LNCAP (cell line): ENCODE results near the gene TNFAIP8.

Experiments used
- TF ChIP-seq, protein P1 (sequence below): fragments of 450-650 bp; IDR thresholded peaks from 2 replicates; pipeline ENCODE4 v1.5.1; 2017; ENCODE audit warnings: mild to moderate bottlenecking

The TNFAIP8 gene

DNA sequence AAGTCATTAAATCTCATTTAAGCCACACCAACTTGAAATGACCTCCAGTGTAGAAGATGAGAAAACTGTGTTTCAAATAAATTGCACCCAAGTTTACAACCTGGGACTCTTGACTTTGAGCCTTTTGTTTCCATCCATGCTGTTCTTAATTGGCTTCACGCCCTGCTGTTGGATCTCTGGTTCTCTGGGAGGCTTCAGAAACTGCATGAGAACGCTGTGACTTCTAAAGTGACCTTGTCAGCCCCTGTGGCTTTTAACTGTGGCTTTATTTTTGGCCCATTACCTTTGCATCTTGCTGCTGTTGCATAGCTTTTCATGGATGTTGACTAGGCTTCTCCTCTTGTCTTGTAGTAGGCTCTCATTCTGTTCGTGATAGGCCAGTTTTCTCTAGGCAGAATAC lies 29.3 kb downstream of the TNFAIP8 start:
- TF ChIP-seq, protein P1, sequence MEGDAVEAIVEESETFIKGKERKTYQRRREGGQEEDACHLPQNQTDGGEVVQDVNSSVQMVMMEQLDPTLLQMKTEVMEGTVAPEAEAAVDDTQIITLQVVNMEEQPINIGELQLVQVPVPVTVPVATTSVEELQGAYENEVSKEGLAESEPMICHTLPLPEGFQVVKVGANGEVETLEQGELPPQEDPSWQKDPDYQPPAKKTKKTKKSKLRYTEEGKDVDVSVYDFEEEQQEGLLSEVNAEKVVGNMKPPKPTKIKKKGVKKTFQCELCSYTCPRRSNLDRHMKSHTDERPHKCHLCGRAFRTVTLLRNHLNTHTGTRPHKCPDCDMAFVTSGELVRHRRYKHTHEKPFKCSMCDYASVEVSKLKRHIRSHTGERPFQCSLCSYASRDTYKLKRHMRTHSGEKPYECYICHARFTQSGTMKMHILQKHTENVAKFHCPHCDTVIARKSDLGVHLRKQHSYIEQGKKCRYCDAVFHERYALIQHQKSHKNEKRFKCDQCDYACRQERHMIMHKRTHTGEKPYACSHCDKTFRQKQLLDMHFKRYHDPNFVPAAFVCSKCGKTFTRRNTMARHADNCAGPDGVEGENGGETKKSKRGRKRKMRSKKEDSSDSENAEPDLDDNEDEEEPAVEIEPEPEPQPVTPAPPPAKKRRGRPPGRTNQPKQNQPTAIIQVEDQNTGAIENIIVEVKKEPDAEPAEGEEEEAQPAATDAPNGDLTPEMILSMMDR: no peak

DNA sequence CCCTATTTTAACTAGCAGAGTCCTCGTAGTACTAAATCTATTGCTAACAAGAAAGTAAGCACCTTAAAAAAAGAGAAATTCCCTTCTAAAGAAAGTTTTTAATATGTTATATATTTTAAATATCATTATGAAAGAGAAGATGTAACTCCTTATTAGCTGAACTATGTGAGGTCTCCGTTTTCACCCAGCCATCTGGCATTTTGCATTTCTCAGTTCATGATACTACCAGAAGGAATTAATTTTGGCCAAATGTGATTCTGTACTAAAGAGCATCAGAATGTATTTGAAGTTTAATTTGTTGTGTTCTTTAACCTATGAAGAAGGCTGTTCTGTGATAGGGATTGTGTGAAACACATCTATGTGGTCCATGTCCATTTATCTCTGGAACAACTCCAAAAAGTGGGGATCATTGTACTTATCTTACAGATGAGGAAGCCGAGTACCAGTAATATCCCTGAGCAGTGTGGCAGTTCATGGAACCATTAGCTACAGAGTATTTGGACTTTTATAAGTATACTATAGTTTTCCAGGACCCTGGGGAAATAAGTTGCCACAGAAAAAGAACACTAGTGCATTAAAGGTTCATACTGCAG lies 29.8 kb downstream of the TNFAIP8 start:
- TF ChIP-seq, protein P1: no peak

DNA sequence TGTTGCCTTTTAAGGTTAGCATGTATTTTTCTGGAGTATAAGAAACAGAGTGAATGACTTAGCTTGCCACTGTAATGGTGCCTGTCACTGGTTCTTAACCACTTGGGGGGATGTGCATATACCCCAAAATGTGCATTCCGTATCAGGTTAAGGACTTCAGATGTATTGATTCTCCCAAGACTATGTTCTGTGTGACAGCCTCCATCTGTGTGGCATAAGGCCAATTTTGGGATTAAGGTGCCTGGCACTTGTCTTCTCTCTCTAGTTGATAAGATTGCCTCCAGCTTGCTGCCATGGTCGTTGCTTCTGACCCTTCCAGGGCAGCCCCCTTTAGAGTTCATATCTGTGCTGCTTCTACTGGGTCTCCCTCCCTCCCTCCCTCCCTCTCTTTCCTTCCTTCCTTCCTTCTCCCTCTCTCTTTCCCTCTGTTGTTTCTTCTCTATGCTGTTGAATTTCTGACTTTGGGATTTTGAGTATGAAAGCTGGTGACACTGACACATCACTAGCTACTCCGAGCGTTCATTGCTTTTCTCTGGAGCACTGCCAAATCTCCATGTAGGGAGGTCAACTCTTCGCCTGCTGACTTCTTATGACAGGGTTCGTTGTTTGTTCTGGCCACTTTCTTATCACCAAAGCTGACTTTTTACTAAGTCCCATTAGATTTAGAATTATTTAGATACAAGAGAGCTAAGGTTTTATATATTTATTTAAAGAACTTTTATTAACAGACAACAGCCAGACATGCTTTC lies 31.0 kb downstream of the TNFAIP8 start:
- TF ChIP-seq, protein P1: no peak

DNA sequence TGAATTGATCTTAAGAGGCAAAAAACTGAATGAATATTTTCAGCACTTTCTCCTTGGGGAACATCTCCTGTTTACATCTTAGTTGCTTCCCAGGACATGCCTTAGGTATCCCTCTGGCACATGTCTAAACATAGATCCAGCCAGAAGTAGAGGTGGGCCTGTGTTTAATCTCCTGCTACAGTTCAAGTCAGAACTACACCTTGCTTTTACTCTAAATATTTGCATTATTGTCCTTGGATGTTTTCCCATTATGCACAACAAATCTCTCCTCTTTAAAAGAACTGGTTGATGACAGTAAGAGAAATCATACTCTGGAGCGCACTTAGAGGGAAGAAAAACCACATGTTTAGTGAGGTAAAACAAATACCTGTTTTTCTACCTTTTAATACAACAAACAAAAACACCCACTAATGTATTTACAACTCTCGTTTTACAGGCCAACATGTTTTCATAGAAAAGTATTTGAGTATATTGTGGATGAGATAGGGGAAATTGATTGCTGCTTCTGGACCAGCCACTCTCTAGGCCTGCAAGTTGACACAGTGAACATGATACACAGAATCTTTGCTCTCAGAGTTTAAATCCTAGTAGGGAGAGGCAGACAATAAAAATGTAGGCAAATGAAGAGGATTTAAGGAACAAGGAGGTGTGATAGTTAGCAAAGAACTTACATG lies 32.3 kb downstream of the TNFAIP8 start:
- TF ChIP-seq, protein P1: no peak

DNA sequence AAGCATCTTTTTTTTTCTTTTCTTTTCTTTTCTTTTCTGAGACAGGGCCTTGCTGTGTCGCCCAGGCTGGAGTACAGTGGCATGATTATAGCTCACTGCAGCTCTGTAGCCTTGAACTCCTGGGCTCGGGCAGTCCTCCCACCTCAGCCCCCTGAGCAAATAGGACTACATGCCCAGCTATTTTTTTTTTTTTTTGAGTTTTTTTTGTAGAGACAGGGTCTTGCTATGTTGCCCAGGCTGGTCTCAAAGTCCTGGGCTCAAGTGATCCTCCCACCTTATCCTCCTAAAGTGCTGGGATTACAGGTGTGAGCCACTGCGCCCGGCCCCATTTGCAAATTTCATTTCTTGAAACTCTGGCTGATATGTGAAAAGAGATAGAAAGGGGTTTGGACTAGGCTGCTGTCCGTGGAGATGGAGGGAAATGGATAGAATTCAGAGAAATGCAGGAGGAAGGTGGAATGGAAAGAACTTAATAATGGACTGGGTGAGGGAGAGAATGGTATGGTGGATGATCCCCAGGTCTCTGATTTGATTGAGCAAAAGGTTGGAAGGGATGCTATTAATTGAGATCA lies 32.9 kb downstream of the TNFAIP8 start:
- TF ChIP-seq, protein P1: no peak

DNA sequence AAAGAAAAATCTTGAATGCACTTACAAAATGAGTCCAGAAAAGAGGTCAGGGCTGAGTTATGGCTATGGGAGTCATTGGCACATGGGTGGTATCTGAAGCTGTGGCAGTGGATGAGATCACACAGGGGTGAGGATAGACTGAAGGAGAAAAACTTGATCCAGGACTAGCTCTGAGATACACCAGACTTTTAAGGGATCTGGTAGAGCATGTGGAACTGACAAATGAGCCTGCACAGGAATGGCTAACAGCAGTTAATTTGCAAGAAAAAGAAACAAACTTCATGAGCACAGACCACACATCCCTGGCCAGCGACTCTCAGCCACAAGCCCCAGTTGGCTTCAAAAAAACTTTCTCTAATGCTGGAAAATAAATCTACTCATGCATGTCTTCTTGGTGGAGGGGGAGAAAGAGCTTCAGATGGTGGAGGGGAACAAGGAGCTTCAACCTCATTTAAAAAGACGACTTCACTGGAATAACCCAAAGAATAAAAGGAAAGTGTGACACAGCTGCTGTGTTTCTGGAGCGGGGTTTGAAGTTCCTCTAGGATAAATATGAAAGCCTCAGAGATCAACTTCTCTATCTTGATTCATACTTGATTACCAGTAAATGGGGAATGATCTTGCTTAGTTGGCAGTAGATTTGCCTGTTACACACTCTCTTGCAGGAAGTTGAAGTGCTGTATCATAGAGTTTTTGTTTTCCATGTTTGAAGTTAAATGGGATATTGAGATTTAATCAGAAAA lies 33.6 kb downstream of the TNFAIP8 start:
- TF ChIP-seq, protein P1: no peak

DNA sequence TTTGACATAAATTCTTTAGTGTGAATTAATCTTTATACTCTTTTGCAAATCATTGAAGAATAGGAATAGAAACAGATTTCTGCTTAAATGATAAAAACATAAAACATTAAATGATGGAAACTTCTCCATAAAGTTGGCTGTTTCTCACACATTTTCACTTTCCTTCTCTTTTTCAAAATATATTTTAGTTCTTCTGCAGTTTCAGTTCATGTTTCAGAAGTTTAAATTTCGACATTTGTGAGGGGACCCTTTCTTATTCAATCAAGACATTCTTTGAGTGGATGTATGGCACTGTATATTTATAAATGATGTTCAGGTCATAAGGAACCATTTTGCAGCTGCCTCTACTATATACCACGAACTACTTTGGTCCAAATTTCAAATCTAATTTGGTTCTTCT lies 34.6 kb downstream of the TNFAIP8 start:
- TF ChIP-seq, protein P1: no peak
